ENCODE measurements around the gene PRRX2.

Gene PRRX2

GRCh38 chr9:129726322-129727160, 61.1 kb downstream of the PRRX2 start (continued):
- TF ChIP-seq TSHZ1 (tag by site-specific recombination; IDR thresholded peaks at IDR 0.05; ENCODE audit: borderline replicate concordance): no peak
- TF ChIP-seq ZNF701 (tag by site-specific recombination; IDR thresholded peaks at IDR 0.05): no peak
- TF ChIP-seq ZNF114 (tag by site-specific recombination; IDR thresholded peaks at IDR 0.05): no peak
- peak; percentile 95 for TF ChIP-seq ZSCAN30 (tag by site-specific recombination; IDR thresholded peaks at IDR 0.05)
- peak; percentile 45; the same call in 1 of the 2 replicates for TF ChIP-seq ZBTB20 (tag by site-specific recombination; IDR thresholded peaks at IDR 0.05)
- peak; percentile 43; the same call in 1 of the 2 replicates for TF ChIP-seq ZNF654 (tag by site-specific recombination; IDR thresholded peaks at IDR 0.05; ENCODE audit: low read depth)
- TF ChIP-seq KLF7 (tag by site-specific recombination; IDR thresholded peaks at IDR 0.05; ENCODE audit: borderline replicate concordance): no peak
- no peak for TF ChIP-seq ZNF621 (tag by site-specific recombination; IDR thresholded peaks at IDR 0.05)
- TF ChIP-seq SALL2 (tag by site-specific recombination; IDR thresholded peaks at IDR 0.05; ENCODE audit: borderline replicate concordance): no peak
- TF ChIP-seq ZBTB26 (tag by site-specific recombination; optimal IDR thresholded peaks at IDR 0.05): peak; percentile 11
- TF ChIP-seq, protein P1, sequence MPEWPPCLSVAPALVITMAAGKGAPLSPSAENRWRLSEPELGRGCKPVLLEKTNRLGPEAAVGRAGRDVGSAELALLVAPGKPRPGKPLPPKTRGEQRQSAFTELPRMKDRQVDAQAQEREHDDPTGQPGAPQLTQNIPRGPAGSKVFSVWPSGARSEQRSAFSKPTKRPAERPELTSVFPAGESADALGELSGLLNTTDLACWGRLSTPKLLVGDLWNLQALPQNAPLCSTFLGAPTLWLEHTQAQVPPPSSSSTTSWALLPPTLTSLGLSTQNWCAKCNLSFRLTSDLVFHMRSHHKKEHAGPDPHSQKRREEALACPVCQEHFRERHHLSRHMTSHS (tag by site-specific recombination; IDR thresholded peaks at IDR 0.05): no peak
- no peak for TF ChIP-seq ZNF292 (tag by site-specific recombination; IDR thresholded peaks at IDR 0.05; ENCODE audit: borderline replicate concordance, low read depth)
- no peak for TF ChIP-seq ZNF677 (tag by site-specific recombination; IDR thresholded peaks at IDR 0.05)
- TF ChIP-seq REPIN1 (tag by site-specific recombination; IDR thresholded peaks at IDR 0.05; ENCODE audit: low read depth): no peak
- peak; percentile 55; the same call in 1 of the 2 replicates for TF ChIP-seq ZBTB17 (tag by site-specific recombination; IDR thresholded peaks at IDR 0.05)
- no peak for TF ChIP-seq ZBTB44 (tag by site-specific recombination; IDR thresholded peaks at IDR 0.05)
- TF ChIP-seq ZBTB8A (tag by site-specific recombination; IDR thresholded peaks at IDR 0.05): peak; percentile 40; the same call in 1 of the 2 replicates
- no peak for TF ChIP-seq ZNF10 (tag by site-specific recombination; IDR thresholded peaks at IDR 0.05)
- no peak for TF ChIP-seq ZNF16 (tag by site-specific recombination; IDR thresholded peaks at IDR 0.05; ENCODE audit: low read depth)
- TF ChIP-seq ZNF174 (tag by site-specific recombination; IDR thresholded peaks at IDR 0.05): no peak
- no peak for TF ChIP-seq ZBTB11 (tag by site-specific recombination; conservative IDR thresholded peaks at IDR 0.05; ENCODE audit: low read depth)
- TF ChIP-seq ZNF692 (tag by site-specific recombination; IDR thresholded peaks at IDR 0.05): no peak
- no peak for TF ChIP-seq SP2 (tag by site-specific recombination; IDR thresholded peaks at IDR 0.05)
- TF ChIP-seq ZNF660 (tag by site-specific recombination; IDR thresholded peaks at IDR 0.05): peak; percentile 82
- TF ChIP-seq ZNF311 (tag by site-specific recombination; IDR thresholded peaks at IDR 0.05; ENCODE audit: borderline replicate concordance): no peak
- TF ChIP-seq ZNF792 (tag by site-specific recombination; IDR thresholded peaks at IDR 0.05): no peak
- TF ChIP-seq GLIS1 (tag by site-specific recombination; IDR thresholded peaks at IDR 0.05): peak; percentile 72

All from HEK293 (cell line).